UCSD-AML1 (cell line): ENCODE results near the gene CDH15.
"Not testable (repeated sequence)": the region's sequence is repeated elsewhere in the genome, so short reads cannot be mapped to it uniquely, and the experiment has no call there.

ENCODE experiments used
- DNase-seq: peaks from one replicate; lab custom pipeline; 2025; ENCODE audit not compliant: unreplicated experiment; lab: John Stamatoyannopoulos, UW

The CDH15 gene

DNA sequence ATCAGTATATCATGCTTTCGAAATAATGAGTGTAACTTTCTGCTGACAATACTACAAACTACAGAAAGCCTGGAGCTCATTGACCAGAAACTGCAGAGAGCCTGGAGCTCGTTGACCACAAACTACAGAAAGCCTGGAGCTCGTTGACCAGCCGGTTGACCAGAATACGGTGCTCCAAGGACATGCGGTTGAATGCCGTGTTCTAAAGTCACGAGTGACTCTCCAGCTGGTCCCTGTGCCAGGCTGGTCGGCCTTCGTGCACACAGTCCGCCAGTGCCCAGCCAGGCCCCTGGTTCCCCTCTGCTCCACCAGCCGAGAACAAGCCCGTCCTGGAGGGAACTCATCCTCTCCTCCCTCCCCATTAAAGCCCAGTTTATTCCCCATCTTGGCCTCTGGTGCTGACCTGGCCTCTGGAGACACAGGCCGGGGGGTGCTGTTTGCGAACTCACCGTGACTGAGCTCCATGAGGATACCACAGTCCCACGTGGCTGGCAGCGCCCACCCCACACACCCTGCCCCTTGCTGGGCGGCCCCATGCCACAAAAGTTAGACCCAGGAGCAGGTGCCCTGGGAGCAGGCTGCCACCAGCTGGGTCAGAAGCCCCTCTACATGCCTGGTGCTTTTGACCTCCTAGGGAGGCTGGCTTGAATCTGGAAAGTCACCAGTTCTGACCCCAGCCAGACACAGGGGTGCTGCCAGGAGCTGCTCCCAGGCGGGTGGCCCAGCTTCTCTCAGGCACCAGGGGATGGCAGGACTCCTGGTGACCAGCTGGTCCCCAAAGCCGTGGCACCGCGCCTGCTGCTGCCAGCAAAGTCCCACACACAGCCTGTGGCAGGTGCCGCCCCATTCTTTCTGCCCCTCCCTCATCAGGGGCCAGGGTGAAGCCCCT is 15.5 kb upstream of the CDH15 start:
- no peak for DNase-seq

DNA sequence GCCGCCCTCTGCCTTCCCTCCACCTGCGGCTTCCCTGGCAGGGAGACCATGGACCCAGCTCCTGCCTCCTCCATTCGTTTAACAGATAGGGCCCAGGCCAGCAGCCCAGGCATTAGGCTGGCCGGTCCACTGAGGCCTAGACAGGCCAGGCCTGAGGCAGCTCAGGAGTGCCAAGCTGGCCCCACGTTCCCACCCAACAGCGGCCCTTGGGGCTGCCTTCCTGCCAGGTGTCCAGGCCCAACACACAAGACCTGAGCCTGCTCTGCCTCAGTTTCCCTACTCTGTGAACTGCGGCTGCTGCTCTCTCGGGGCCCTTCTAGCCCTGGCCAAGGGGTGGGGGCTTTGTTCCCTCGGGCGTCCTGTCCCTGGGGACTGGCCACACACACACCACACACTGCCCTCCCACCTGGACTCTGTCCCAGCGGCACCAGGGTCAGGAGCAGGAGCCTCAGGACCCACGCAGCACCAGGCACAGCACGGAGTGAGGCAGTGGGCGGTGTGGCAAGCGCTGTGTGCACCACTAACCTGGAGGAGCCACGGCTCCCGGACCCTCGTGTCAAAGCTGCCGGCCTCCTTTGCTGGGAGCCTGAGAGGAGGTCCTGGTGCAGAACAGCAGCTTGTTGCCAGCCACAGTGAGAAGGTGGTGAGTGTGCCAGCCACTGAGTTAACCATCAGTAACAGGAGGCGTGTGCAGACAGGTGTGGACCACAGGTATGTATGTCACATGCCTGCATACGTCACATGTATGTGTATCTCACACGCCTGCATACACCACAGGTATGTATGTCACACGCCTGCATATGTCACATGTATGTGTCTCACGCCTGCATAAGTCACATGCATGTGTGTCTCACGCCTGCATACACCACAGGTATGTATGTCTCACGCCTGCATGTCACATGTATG is 14.6 kb upstream of the CDH15 start:
- DNase-seq, result no peak

GRCh38 chr16:89157778-89158177 is 13.8 kb upstream of the CDH15 start:
- DNase-seq, result no peak

- DNase-seq, result no peak
Observed at GRCh38 chr16:89159066-89159849, 12.3 kb upstream of the CDH15 start.

DNA sequence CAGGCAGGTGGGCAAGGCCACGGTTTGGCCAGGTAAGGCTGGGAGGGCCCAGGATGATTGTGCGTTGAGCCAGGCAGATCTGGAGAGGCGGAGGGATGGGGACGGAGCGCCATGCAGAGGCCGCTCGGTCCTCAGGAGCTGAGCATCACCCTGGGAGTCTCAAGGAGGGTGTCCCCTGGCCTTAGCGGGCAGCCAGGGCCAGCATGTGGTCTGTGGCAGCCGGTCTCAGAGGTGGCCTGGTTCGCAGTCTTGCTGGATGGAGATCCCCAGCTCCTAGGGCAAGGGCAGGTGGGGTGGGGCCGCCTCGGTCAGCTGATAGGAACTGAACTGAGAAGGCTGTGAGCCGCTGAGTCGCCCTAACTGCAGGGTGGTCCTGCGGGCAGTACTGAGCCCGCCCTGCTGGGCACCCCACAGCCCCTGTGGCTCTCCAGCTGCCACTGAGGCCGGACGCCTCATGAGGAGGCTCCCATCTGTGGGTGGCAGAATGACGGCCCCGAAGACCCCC is 11.6 kb upstream of the CDH15 start:
- no peak for DNase-seq

DNA sequence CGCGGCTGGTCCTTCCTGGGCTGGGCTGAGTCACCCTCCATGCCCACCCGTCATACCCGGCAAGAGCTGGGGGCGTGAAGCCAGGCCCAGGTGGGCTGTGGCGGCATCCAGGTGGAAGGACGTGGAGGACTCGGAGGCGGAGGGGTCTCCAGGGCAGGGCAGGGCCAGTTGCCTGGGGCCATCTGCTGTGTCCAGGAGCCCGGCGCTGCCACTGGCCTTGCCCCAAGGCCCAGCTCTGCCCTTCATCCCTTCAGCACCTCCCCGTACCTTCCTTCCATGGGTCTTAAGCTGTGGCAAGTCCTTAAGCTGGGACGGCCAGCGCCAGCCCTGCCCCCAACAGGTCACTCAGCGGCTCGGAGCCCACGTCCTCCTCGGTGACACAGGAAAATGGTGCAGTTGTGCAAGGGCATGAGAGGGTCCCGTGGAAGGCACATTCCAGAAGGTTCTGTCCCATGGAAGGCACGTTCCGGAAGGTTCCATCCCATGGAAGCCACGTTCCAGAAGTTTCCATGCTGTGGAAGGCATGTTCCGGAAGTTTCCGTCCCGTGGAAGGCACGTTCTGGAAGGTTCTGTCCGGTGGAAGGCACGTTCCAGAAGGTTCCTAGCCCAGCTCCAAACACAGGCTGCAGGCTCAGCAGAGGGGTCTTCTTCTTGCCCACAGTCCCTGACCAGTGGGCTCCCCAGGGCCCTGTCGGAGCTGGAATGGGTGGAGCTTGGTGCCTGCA is 10.4 kb upstream of the CDH15 start:
- no peak for DNase-seq

DNA sequence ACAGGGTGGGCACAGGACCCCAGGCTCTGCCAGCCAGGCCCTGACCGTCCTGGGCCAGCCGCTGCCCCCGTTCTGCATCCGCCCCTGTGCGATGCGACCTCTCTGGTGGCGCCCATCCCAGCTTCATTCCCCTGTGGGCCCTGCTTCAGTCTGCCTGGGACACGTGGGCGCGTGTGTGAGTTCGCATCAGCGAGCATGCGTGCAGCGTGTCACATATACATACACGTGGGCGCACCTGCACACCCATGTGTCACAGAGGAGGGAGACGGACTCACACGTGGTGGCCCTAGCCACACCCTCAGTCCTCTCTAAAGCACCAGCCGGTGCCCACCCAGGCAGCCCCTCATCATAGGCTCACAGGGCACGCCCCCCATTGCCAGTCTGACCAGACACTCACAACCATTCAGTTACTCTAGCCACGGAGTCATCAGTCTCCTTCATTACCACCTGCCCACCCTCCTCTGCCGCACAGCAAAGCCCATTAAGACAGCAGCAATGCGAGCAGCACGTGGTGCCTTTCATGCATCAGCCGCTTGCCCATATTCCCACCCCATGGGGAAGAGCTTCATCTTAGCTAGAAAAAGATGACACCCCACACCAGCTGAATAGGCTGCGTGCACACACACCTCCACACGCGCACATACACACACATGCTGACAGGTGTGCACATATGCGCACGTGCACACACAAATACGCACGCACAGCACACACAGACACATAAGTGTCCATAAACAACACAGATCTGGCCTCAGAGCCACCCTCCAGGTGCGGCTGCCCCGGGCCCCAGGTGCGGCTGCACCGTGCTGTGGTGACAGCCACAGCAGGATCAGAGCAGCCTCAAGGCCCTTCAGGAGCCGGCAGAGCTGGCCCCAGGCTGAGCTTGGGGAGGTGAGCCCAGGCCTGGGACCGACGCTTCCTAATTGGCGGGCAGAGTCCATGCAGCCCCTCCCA is 9.5 kb upstream of the CDH15 start:
- no peak for DNase-seq

DNA sequence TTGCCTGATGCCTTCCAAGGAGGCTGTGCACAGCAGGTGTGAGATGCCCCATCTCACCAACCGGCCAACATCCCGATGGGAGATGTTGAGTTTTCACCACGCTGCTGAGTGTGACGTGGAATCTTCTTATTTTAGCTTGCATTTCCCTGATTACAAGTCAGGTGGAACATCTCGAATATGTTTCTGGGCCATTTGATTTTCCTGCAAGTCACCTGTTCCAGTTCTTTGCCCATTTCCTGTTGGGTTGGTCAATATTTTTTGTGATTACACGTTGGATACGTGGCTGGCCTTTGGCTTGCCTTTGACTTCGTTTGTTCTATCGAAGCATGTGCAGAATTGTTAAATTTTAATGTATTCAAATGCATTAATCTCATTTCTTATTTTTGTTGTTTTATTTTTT is 8.3 kb upstream of the CDH15 start:
- DNase-seq, result no peak

GRCh38 chr16:89164436-89164835 is 7.1 kb upstream of the CDH15 start:
- no peak for DNase-seq

- DNase-seq, result no peak
Observed at GRCh38 chr16:89164847-89165680, 6.5 kb upstream of the CDH15 start.

- DNase-seq, result not testable (repeated sequence)
Observed at GRCh38 chr16:89165681-89165979, 5.9 kb upstream of the CDH15 start.

DNA sequence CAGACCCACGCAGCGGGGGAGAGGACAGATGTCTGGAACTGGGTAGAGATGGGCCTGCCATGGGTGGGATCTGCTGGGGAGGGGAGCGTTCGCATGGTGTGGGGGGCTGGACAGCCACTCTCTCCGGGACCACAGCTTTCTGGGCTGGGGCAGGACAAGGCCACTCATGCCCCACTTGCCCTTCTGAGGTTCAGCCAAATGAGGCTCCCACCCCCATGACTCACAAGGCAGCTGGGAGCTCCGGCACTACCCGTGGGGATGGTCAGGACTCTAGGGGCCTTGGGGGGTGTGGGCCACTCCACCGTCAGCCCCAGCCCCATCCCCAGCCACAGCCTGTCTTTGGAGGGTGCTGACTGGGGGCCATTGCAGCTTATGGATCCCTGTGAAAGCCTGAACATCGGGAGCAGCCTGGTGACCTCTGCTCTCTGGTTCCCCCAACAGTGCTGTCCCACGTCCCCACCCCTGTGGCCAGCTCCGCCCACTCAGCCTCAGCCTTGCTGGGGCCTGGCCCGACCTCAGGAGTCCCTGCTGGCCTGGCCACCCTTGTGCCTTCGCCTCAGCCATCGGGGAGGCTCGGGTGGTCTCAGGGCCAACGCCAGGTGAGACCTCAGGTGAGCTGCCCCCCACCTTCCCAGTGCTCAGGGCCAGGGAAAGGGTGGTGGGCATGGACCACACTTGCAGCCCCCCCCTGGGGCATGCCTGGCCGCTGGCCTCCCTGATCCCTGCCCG is 4.7 kb upstream of the CDH15 start:
- DNase-seq, result no peak

DNA sequence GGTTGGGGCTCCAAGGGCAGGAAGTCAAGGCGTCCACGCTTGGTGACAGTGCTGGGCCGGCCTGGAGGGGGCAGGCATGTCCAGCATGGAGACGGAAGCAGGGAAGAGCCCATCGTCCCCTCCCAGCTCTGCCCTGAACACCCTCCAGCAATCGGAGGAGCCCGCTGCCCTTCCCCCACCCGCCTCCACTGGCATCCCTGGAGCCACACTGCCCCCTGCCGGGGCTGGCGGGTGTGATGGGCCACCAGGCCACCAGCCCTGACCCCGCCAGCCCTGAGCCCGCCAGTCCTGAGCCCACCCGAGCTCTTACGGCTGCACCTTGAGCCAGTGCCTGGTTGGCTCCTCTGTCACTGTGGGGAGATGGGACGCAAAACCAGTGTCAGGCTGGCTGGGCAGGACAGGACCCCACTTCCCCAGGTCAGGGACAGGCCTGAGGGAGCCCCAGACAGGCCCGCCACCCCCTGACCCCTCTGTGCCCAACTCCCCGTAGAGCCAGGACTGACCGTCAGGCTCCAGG is 4.1 kb upstream of the CDH15 start:
- DNase-seq, result peak; percentile 91

DNA sequence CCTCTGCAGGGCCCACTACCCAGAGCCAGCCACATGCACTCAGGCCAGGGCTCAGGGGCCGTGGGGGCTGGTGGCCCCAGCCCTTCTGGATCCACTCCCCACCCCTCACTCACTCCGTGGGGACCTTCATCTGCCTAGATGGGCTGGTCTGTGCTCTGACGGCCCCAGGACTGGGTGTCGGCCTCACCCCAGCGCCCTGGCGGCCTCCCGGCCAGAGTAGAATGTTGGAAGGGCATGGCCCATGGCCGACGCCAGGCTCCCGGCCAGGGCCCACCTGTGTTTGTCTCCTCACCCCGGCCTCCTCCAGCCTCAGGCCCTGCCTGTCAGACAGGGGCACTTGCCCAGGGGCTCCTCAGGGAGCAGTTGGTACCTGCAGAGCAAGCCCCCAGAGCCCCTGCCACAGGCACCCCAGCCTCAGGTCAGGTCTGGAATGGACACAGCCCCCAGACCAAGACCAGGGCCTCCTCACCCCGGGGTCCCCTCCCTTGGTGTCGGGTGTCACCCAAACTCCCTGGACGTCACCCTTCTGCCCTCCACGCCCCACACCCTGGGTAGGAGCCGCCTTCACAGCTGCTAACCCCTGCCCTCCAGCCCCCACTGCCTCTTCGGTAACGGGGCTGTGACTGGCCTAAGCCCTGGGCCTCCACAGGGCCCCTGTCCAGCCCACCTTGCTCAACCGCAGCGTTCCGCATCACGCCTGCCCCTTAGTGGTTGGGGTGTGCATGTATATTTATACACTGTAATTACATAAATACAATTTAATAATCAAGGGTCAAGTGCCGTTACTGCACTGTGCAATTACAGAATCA is 3.0 kb upstream of the CDH15 start:
- no peak for DNase-seq

- DNase-seq, result no peak
Observed at GRCh38 chr16:89169778-89170177, 1.8 kb upstream of the CDH15 start.

- DNase-seq, result no peak
Observed at GRCh38 chr16:89170346-89171215, 967 bp upstream of the CDH15 start.
